Effector CD4-positive, alpha-beta T cell (primary cell): ENCODE results near the gene XRCC5.

ENCODE experiments used
- DNase-seq: peaks from one replicate; pipeline ENCODE4 v3.0.0-alpha.2; 2020

XRCC5 gene

DNA sequence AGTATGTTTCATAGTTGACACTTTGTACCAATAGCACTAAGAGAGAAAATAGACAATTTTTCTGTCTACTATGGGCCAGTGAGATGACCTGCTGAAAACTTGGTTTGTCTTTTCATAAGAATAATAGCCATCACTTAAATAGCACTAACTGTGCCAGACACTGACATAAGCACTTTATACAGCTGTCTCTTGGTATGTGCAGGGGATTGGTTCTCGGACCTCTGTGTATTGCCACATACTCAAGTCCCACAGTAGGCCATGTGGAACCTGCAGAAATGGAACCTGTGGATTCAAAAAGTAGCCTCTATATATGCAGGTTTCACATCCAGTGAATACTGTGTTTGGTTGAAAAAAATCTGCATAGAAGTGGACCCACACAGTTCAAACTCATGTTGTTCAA is 126.7 kb downstream of the XRCC5 start:
- no peak for DNase-seq

DNA sequence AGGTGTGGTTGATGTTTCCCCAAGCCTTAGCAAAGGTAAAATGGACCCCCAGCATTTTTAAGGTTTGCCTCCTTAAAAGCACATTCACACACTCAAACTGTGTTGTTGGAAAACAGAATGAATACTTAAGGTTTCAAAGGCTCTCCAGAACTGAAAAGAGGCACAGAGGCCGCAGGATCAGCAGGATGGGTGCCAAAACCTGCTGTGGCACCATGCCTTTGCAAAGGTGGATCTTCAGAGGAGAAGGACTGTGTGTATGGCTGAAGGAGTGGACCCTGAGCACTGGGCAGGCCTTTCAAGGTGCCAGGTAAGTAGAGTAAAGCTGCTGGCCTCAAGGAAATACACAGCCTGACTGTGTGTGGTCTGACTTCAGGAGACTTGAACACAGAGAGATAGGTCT is 127.3 kb downstream of the XRCC5 start:
- DNase-seq = no peak

DNA sequence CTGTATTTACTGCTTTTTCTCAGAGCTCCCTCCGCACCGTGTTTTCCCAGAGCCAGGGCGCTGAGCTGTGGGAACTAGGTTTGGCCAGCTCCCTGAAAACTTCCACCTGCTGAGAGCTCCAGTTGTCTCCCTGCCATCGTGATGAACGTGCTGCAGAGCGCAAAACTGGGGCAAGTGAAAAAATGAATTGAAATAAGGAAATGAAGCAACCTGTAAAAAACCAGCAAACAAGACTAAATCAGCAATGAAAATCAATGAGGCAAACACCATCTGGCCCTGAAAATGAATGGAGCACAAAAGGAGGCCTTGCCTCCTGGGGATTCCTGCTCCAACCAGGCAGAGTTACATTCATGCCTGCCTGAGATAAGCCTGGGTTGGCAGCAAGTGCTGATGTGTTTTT is 133.2 kb downstream of the XRCC5 start:
- DNase-seq = no peak

DNA sequence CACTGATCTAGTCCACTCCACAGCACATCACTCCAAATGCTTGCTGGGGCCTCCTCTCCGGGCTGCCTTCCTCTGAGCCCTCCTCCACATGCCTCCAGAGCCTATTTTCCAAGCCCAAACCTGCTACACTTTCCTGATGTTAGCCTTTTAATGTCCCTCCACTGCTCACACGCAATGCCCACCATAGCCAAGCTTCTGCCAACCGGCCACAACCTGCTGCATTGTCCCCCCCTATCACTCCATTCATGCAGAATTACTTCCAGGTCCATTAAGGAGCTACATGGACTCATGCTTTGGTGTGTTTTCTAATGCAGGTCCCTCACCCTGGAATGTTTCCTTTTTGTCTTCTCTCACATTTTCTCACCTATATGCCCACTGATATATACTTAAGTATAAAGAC is 133.9 kb downstream of the XRCC5 start:
- no peak for DNase-seq

DNA sequence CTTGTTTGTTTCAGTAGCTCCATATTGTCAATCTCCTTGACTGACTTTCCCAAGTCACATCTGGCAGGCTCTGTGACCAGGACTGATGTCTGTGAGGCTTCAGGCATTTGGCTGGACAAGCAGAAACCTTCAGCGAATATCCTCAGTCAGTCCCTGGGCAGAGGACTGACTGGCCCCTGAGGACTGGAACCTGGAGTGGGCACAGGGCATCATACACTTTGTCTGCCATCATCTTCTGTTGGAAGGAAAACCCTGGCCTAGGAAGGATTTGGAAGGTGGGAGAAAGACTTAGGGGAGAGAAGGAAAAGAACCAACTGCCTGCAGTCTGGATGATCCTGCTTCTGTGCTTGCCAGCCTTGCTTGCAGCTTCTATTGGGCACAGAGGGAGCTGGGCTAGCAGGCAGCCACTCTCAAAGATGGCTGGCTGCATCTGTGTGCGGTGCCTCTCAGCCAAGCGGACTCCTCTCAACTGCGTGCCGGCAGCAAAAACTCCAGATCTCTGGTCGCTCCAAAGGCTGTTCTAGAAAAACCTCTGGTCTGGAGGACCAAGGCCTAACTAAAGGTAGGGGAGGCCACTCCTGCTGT is 136.3 kb downstream of the XRCC5 start:
- DNase-seq = no peak

DNA sequence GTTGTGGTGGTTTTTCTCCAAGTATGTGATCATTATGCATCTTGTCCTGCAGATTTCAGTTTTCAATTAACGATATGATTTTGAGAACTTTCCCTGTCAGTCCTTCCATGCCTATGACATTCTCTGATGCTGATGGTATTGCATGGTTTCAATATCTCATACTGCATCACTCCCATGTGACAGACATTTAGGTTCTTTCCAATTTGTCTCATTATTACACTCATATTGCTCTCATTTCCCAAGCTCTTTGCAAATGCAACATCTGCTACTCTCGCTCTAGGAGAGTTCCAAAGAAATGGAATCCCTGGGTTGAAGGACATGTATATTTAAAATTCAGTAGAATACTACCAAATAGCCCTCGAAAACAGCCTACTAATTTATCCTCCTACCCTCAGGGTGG is 137.6 kb downstream of the XRCC5 start:
- DNase-seq = no peak
